GM12878 (cell line): ENCODE measurements around the gene MGAT5. TPM values are rescaled to one million over a fixed set of nuclear protein-coding genes. Genes with fewer than 3 reads are reported as not detected.

Experiments used
- ATAC-seq: fragments of 200-7000 bp; cut with Tn5 transposase; 3 replicates; pipeline ENCODE4 v1.9.1; 2020; ENCODE audit warnings: mild to moderate bottlenecking, moderate library complexity
- BruUV-seq: library from RNA; stranded (reverse); fragments of 400-500 nt; replicated peaks from 2 replicates; lab custom pipeline; 2021; lab: Mats Ljungman, UMichigan
- CTCF ChIA-PET: fragments of 300-600 bp; sonication (Branson Sonifier 250); formaldehyde crosslinking; extraction: SDS; loops from one replicate; lab custom pipeline; 2021; ENCODE audit warnings: inconsistent platforms; lab: Yijun Ruan, JAX
- POLR2A ChIA-PET: fragments of 350-600 bp; formaldehyde crosslinking; extraction: SDS; loops from one replicate; lab custom pipeline; 2021; ENCODE audit warnings: inconsistent platforms; lab: Charles Lee
- RAD21 ChIA-PET: fragments of 300-600 bp; sonication (Branson Sonifier 250); formaldehyde crosslinking; loops from one replicate; lab custom pipeline; 2023; ENCODE audit warnings: antibody characterized with exemption; ENCODE audit not compliant: unreplicated experiment; lab: Charles Lee
- SMC1A ChIA-PET: fragments of 300-600 bp; sonication (Branson Sonifier 250); formaldehyde crosslinking; loops from one replicate; lab custom pipeline; 2023; ENCODE audit not compliant: unreplicated experiment, uncharacterized antibody; lab: Charles Lee
- DNase-seq: peaks from one replicate; pipeline ENCODE4 v3.0.0-alpha.2; 2011; ENCODE audit warnings: low read depth, low spot score
- FAIRE-seq: peaks from 3 replicates; lab custom pipeline; 2011; peaks lifted over from hg19 to GRCh38; lab: Jason Lieb, UNC
- H2AFZ ChIP-seq: 2 replicates; pipeline ENCODE4 v1.6.0; 2011; ENCODE audit warnings: low read depth, low read length, control low read depth; ENCODE audit not compliant: control insufficient read depth
- H3K27ac ChIP-seq: 2 replicates; pipeline ENCODE4 v1.5.1; 2011; ENCODE audit warnings: control low read depth; ENCODE audit not compliant: control insufficient read depth, insufficient read depth
- H3K27me3 ChIP-seq, 2 experiments: replicated peaks in 1 of 2; 2 replicates each; pipeline versions ENCODE4 v1.6.0 to v1.6.1; 2011; ENCODE audit warnings: low read length in 1 of 2; ENCODE audit not compliant: control insufficient read depth in 2 of 2, insufficient read depth in 2 of 2
- H3K36me3 ChIP-seq, 2 experiments: 2 replicates each; pipeline ENCODE4 v1.5.1; 2011; ENCODE audit warnings: low read length in 1 of 2; ENCODE audit not compliant: control insufficient read depth in 2 of 2, insufficient read depth in 2 of 2
- H3K4me1 ChIP-seq: 2 replicates; pipeline ENCODE4 v1.6.1; 2011; ENCODE audit warnings: mild to moderate bottlenecking, low read length, moderate library complexity, mixed read lengths; ENCODE audit not compliant: control insufficient read depth, insufficient read depth
- H3K4me2 ChIP-seq: 2 replicates; pipeline ENCODE4 v1.6.0; 2011; ENCODE audit warnings: control low read depth; ENCODE audit not compliant: control insufficient read depth, insufficient read depth
- H3K4me3 ChIP-seq: fragments of 200-600 bp; sonication (generic); 2 replicates; pipeline ENCODE4 v1.5.1; 2016
- H3K79me2 ChIP-seq: 2 replicates; pipeline ENCODE4 v1.6.0; 2011; ENCODE audit warnings: low read length; ENCODE audit not compliant: control insufficient read depth, insufficient read depth
- H3K9ac ChIP-seq: 2 replicates; pipeline ENCODE4 v1.8.0; 2011; ENCODE audit warnings: low read length, control low read depth, mixed read lengths; ENCODE audit not compliant: control insufficient read depth, insufficient read depth
- H3K9me3 ChIP-seq: replicated peaks from 3 replicates; pipeline ENCODE4 v1.5.1; 2011; ENCODE audit warnings: mild to moderate bottlenecking, low read length; ENCODE audit not compliant: control insufficient read depth, insufficient read depth
- H4K20me1 ChIP-seq: 2 replicates; pipeline ENCODE4 v1.6.0; 2011; ENCODE audit not compliant: control insufficient read depth, insufficient read depth
- CTCF ChIP-seq, 3 experiments: IDR thresholded peaks in 2 of 3; conservative IDR thresholded peaks in 1 of 3; 2 replicates each; pipeline ENCODE4 v1.5.1; 2011; ENCODE audit warnings: low read depth in 3 of 3, low read length in 3 of 3, mild to moderate bottlenecking in 3 of 3, control low read depth in 2 of 3, moderate library complexity in 2 of 3, inconsistent platforms in 1 of 3, mixed read lengths in 1 of 3; ENCODE audit not compliant: control insufficient read depth in 2 of 3, insufficient read depth in 1 of 3; ENCODE audit errors: extremely low read depth in 1 of 3
- FOXM1 ChIP-seq: IDR thresholded peaks from 2 replicates; pipeline ENCODE4 v1.6.1; 2012; ENCODE audit warnings: low read depth, mild to moderate bottlenecking, inconsistent platforms, low read length, moderate library complexity
- POLR2AphosphoS2 ChIP-seq: IDR thresholded peaks from 2 replicates; pipeline ENCODE4 v1.6.1; 2011; ENCODE audit warnings: low read depth, mild to moderate bottlenecking, low read length, improper control_type of control experiment, moderate library complexity
- SREBF2 ChIP-seq: IDR thresholded peaks from 2 replicates; pipeline ENCODE4 v1.6.1; 2012; ENCODE audit warnings: mild to moderate bottlenecking, low read length
- SUZ12 ChIP-seq: fragments of 200-600 bp; sonication (generic); IDR thresholded peaks from one replicate; pipeline ENCODE4 v1.6.1; 2018; ENCODE audit warnings: antibody characterized with exemption, mild to moderate bottlenecking; ENCODE audit not compliant: unreplicated experiment
- ZNF274 ChIP-seq: IDR thresholded peaks from one replicate; pipeline ENCODE4 v1.8.0; 2011; ENCODE audit not compliant: insufficient read length, insufficient read depth
- WGBS: methylation state at CpG from one replicate; pipeline ENCODE4 v1.1.6; 2016; ENCODE audit warnings: low lambda C conversion rate; ENCODE audit not compliant: insufficient replicate concordance, insufficient coverage; ENCODE audit errors: missing lambda C conversion rate; 5-methylcytosine and 5-hydroxymethylcytosine counted together
- in situ Hi-C: fragments of 300-500 bp; cut with MboI; formaldehyde crosslinking; loops from 9 replicates; pipeline ENCODE4 v1.14.3; 2018; ENCODE audit warnings: mixed read lengths
- intact Hi-C: fragments of 100-400 bp; cut with micrococcal nuclease; formaldehyde crosslinking; loops from one replicate; pipeline ENCODE4 v1.14.2; 2022; ENCODE audit not compliant: unreplicated experiment
- polyA plus RNA-seq, 11 experiments: library from polyadenylated mRNA; depleted of rRNA in 4 of 11; unstranded in 6 of 11; stranded (reverse) in 5 of 11; fragments of >200 nt; fragmentation: Nextera tagmentation in 4 of 11; fragmentation: Illumina TruSeq in 1 of 11; extraction: Ambion mirVana in 4 of 11; extraction: Trizol in 1 of 11; gene quantifications; 1 replicate in 1 of 11; 2 replicates in 10 of 11; pipeline versions ENCODE4 v1.2.1 to v1.2.3, GENCODE V29; 2011 to 2016; ENCODE audit warnings: inconsistent platforms in 2 of 11, missing spikeins in 2 of 11, low read depth in 1 of 11
- total RNA-seq, 4 experiments: library from RNA; depleted of rRNA in 3 of 4; stranded (reverse); fragments of >200 nt in 3 of 4; fragmentation: Illumina TruSeq in 1 of 4; extraction: Trizol in 1 of 4; gene quantifications; 2 replicates each; pipeline versions ENCODE4 v1.2.1 to v1.2.3, GENCODE V29; 2013 to 2021

Gene MGAT5
- total and polyA plus RNA-seq, 10 of the 15 experiments (the other 5 are each of a cell fraction or from before 2014, with no cell fraction given): 4.9 to 104 (median 36.2) TPM

- WGBS: 90% methylated on average over 6 of the region's 6 CpGs
- Histone ChIP-seq H3K9me3 (no peaks in the 10 kb centered on the region), H3K27ac (no peak overlapping the region), H2AFZ (no peak overlapping the region), H4K20me1 (no peaks in the 10 kb centered on the region), H3K9ac (no peak overlapping the region), H3K36me3 (peaks cover 25 to 27% of the 10 kb centered on the region in 2 experiments), H3K79me2 (no peaks in the 10 kb centered on the region), H3K4me3 (no peak overlapping the region), H3K4me1 (no peaks in the 10 kb centered on the region), H3K4me2 (no peak overlapping the region), H3K27me3 (no peaks in the 10 kb centered on the region)
- TF ChIP-seq SREBF2 (no peak), ZNF274 (no peak), SUZ12 (no peak), FOXM1 (no peak), POLR2AphosphoS2 (no peak), CTCF (IDR thresholded peaks at IDR 0.05 in 2 of 3, conservative IDR thresholded peaks at IDR 0.05 in 1 of 3; ENCODE audit: control insufficient read depth in 2 of 3, extremely low read depth in 1 of 3, insufficient read depth in 1 of 3, low read depth in 3 of 3, low read length in 3 of 3) (no peak)
- RAD21 ChIA-PET: interaction anchor here (1.1 to 1.4 kb wide), 2 partner anchors 331 to 562 kb away, joined by 3 to 4 read pairs; no protein-coding TSS in a partner anchor
- SMC1A ChIA-PET: interaction anchor here (1.6 kb wide), 1 partner anchor 331 kb away, joined by 5 read pairs; no protein-coding TSS in a partner anchor
- no peak for ATAC-seq
- intact Hi-C loops: no loop called here
- CTCF ChIA-PET: interaction anchor here (4.0 to 4.9 kb wide), 2 partner anchors 330 to 563 kb away, joined by 16 to 32 read pairs; no protein-coding TSS in a partner anchor
- BruUV-seq: no TSS peak
- in situ Hi-C loops: no loop called here
- no peak for DNase-seq
- no peak for FAIRE-seq
- POLR2A ChIA-PET: no interaction called here
Observed at GRCh38 chr2:134448650-134449049, 194.8 kb downstream of the MGAT5 start.
